Upper lobe of right lung (tissue), 1 donor: Measurements from ENCODE around the gene SC5D. TPM values are rescaled to one million over a fixed set of nuclear protein-coding genes. Genes with fewer than 3 reads are reported as not detected.

ENCODE experiments used
- ATAC-seq: fragments of 200-7000 bp; cut with Tn5 transposase; one replicate; pipeline ENCODE4 v1.9.1; 2020; ENCODE audit warnings: mild to moderate bottlenecking, moderate library complexity
- DNase-seq: peaks from one replicate; pipeline ENCODE4 v3.0.0-alpha.2; 2020
- H3K27ac ChIP-seq: fragments of 200-600 bp; one replicate; pipeline ENCODE4 v1.8.0; 2022
- H3K27me3 ChIP-seq: fragments of 200-600 bp; one replicate; pipeline ENCODE4 v1.8.0; 2022; ENCODE audit warnings: mild to moderate bottlenecking
- H3K36me3 ChIP-seq: fragments of 200-600 bp; one replicate; pipeline ENCODE4 v1.8.0; 2022
- H3K4me1 ChIP-seq: fragments of 200-600 bp; one replicate; pipeline ENCODE4 v1.8.0; 2022
- H3K4me3 ChIP-seq: fragments of 200-600 bp; one replicate; pipeline ENCODE4 v1.8.0; 2022; ENCODE audit warnings: mild to moderate bottlenecking
- H3K9me3 ChIP-seq: fragments of 200-600 bp; one replicate; pipeline ENCODE4 v1.8.0; 2022
- intact Hi-C: fragments of 100-400 bp; cut with DNase I; formaldehyde crosslinking; loops from one replicate; pipeline ENCODE4 v1.11.0; 2022
- total RNA-seq: library from RNA; stranded (reverse); fragmentation: NEBNext Ultra II Directional; extraction: Animal tissue kit (Norgen Biotek cat#: 25700); gene quantifications from one replicate; pipeline ENCODE4 v1.2.1, GENCODE V29; 2021
- TF ChIP-seq, protein P1 (sequence below): fragments of 200-600 bp; IDR thresholded peaks from one replicate; pipeline ENCODE4 v1.8.0; 2022; ENCODE audit warnings: antibody characterized with exemption
- donor health status: DM: no; HTN: yes; CAD: no; lungs with severe emphysema.

Gene SC5D
- total RNA-seq, 1 donor from 2014 or later, result 64.8 TPM

DNA sequence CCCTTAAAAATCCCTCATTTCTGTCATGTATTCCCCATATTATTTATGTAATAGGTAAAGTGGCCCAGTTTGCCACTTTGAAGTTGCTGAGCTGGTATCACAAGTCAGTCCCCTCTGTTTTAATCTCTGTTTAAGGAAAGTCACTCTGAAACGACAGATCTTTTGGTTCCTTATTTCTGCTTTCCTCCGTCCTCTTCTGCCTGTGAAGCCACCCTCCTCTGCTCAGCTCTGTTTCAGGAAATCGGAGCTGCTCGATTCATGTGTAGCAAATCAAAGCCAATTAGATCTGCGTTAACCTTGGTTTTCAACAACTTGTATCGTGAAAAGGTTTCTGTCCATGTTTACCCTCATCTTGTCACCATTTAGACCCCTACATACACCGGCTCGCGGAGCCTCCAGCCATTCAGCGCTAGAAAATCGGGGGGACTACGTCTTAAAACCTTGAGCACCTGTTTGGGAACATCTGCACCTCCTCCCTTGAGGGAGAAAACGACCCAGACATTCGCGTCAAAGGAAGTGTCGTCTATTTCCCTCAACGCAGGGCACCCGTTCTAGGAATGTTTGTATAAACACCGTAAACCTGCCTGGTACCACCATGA is 576 bp upstream of the SC5D start:
- no peaks in the 10 kb centered on the region for H3K9me3 ChIP-seq
- H3K27ac ChIP-seq, result peak overlapping the region; percentile 88
- intact Hi-C loops, result no loop called here
- H3K27me3 ChIP-seq, result peaks cover 2% of the 10 kb centered on the region
- H3K4me1 ChIP-seq, result peaks cover 6% of the 10 kb centered on the region
- no peaks in the 10 kb centered on the region for H3K36me3 ChIP-seq
- TF ChIP-seq, protein P1, sequence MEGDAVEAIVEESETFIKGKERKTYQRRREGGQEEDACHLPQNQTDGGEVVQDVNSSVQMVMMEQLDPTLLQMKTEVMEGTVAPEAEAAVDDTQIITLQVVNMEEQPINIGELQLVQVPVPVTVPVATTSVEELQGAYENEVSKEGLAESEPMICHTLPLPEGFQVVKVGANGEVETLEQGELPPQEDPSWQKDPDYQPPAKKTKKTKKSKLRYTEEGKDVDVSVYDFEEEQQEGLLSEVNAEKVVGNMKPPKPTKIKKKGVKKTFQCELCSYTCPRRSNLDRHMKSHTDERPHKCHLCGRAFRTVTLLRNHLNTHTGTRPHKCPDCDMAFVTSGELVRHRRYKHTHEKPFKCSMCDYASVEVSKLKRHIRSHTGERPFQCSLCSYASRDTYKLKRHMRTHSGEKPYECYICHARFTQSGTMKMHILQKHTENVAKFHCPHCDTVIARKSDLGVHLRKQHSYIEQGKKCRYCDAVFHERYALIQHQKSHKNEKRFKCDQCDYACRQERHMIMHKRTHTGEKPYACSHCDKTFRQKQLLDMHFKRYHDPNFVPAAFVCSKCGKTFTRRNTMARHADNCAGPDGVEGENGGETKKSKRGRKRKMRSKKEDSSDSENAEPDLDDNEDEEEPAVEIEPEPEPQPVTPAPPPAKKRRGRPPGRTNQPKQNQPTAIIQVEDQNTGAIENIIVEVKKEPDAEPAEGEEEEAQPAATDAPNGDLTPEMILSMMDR, result no peak
- ATAC-seq (peak; percentile 9), DNase-seq (no peak)
- H3K4me3 ChIP-seq, result peak overlapping the region; percentile 84

GRCh38 chr11:121293288-121293594 is 670 bp downstream of the SC5D start:
- intact Hi-C loops, result no loop called here
- Histone ChIP-seq H3K4me3 (peak overlapping the region; percentile 84), H3K27ac (peak overlapping the region; percentile 88), H3K27me3 (no peaks in the 10 kb centered on the region), H3K4me1 (peaks cover 6% of the 10 kb centered on the region), H3K9me3 (no peaks in the 10 kb centered on the region), H3K36me3 (no peaks in the 10 kb centered on the region)
- no peak for ATAC-seq
- DNase-seq, result no peak
- TF ChIP-seq, protein P1, result no peak

- ATAC-seq (no peak), DNase-seq (no peak)
- Histone ChIP-seq H3K9me3 (no peaks in the 10 kb centered on the region), H3K36me3 (no peaks in the 10 kb centered on the region), H3K27me3 (no peaks in the 10 kb centered on the region), H3K4me3 (no peak overlapping the region), H3K4me1 (peaks cover 6% of the 10 kb centered on the region), H3K27ac (no peak overlapping the region)
- TF ChIP-seq, protein P1, result no peak
- intact Hi-C loops, result no loop called here
Measured at GRCh38 chr11:121295246-121296029, 2.9 kb downstream of the SC5D start.

DNA sequence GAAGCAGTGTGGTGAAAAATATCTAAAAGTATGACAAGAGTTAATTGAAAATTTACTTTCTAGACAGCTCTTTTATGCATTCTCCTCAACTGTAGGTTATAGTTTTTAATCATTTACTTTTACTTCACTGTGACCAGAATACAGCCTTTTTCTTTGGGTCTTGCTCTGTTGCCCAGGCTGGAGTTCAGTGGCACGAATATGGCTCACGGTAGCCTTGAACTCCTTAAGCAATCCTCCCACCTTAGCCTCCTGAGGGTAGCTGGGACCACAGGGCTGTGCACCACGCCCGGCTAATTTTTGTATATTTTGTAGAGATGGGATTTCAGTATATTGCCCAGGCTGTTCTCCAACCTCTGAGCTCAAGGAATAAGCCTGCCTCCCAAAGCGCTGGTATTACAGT is 5.3 kb downstream of the SC5D start:
- no peak for ATAC-seq
- Histone ChIP-seq H3K36me3 (no peaks in the 10 kb centered on the region), H3K27ac (no peak overlapping the region), H3K9me3 (no peaks in the 10 kb centered on the region), H3K27me3 (no peaks in the 10 kb centered on the region), H3K4me1 (peaks cover 3% of the 10 kb centered on the region), H3K4me3 (no peak overlapping the region)
- no peak for DNase-seq
- TF ChIP-seq, protein P1, result no peak
- intact Hi-C loops, result no loop called here

DNA sequence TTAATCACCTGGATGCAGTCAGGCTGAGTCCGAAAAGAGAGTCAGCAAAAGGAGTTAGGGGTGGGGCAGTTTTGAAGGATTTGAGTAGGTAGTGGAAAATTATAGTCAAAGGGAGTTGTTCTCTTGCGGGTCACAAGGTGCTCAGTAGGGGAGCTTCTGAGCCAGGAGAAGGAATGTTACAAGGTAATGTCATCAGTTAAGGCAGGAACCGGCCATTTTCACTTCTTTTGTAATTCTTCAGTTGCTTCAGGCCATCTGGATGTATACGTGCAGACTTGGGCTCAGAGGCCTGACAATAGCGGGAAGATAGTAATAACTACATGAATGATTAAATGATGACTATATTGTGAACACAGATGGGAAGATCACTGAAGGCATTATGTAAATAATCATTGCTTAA is 6.2 kb downstream of the SC5D start:
- TF ChIP-seq, protein P1, result no peak
- DNase-seq, result no peak
- Histone ChIP-seq H3K4me1 (peaks cover 3% of the 10 kb centered on the region), H3K36me3 (peaks cover 4% of the 10 kb centered on the region), H3K27me3 (no peaks in the 10 kb centered on the region), H3K9me3 (no peaks in the 10 kb centered on the region), H3K27ac (no peak overlapping the region), H3K4me3 (no peak overlapping the region)
- intact Hi-C loops, result no loop called here
- ATAC-seq, result no peak
